Suppressor macrophage treated with lipopolysaccharide for 4 hours (primary cell): ENCODE results near the gene WASL.
"Not testable (repeated sequence)": the region's sequence is repeated elsewhere in the genome, so short reads cannot be mapped to it uniquely, and the experiment has no call there.

Experiments
- DNase-seq: peaks from one replicate; pipeline ENCODE4 v3.0.0-alpha.2; 2020

Gene WASL

DNA sequence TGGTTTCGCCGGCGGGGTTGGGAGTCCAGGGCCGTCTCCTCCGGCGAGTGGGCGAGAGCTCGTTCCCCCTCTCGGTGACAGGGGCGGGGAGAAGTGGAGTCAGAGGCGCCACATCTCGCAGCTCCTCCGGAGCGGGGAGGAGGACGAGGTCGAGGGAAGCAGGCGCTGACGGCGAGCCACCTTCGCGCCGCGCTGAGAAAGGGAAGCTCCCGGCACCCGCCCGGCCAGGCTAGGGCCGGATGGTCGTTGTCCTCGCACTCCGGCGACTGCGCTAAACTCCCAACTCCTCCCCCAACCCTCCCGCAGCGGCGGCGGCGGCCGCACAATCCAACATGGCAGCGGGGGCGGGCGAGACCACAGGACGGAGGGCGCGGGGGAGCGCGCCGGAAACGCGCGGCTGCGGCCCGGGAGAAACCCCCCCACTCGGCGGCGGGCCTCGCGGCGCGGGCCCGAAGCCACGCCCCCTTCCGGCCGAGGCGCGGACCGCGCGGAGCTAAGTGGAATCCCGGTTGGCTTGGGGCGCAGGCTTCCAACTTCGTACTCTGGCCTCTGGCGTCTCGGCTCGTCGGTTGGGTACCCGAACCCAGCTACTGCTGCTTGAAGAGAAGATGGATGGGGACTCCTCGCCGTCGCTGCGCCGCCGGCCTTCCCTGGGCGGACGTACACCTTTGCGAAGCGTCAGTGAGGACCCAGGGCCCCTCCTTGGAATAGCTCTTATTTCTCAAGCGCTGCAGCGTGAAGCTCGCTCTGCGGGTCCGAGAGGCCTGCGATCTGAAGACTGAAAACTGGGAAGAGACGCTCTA is at the start of gene WASL:
Gene WASL, minus strand, starts transcription at position 270 of the 803 bp plus-strand sequence. Its CDS starts 269 bp downstream, at position 1.
- peak; percentile 95 for DNase-seq

DNA sequence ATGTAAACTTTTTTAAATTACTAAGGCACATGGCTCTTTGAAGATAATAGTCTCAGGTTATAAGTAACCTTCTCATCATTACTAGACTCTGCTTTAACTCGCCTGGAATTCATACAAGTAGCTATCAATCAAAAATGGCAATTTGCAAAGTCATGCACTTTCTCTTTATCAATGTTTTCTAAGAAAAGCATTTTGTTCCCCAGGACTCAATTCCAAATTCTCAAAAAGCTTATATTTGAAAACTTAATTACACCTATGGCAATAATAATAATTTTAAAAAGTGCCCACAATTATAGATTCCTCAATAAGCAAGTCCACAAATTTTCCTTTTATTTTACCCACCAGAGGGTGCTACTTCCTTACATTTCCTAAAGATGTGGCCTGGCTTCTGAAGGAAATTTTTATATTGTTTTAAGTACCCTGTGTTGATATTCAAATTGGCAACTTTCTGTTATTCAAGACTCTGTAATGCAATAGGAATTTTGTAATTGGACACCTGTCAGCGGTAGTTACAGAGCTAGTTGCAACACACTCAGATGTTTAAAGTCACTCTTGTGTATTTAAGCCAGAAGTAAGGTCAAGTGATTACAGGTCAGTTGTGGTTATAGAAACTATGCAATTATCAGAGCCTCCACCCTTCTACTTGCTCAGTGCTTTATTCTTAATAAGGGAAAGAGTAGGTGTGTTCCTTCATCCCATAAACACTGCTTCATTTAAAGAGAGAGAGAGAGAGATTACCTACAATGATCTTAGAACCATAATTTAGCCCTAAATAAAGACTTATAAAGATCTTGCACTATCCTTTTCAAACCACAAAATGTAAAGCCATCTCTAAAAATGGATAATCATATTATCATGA is 49.1 kb upstream of the WASL start:
- DNase-seq: peak; percentile 58

DNA sequence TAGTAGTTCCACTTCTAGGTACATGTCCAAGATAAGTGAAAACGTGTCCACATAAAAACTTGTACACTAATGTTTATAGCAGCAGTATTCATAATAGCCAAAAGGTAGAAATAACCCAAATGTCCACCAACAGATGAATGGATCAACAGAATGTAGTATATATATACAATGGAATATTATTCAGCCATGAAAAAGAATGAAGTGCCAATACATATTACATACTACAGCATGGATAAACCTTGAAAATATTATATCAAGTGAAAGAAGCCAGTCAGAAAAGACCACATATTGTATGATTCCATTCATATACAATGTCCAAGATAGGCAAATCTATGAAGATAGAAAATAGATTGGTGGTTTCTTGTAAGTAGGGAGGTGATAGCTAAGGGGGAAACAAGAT is 47.8 kb upstream of the WASL start:
- DNase-seq: no peak

DNA sequence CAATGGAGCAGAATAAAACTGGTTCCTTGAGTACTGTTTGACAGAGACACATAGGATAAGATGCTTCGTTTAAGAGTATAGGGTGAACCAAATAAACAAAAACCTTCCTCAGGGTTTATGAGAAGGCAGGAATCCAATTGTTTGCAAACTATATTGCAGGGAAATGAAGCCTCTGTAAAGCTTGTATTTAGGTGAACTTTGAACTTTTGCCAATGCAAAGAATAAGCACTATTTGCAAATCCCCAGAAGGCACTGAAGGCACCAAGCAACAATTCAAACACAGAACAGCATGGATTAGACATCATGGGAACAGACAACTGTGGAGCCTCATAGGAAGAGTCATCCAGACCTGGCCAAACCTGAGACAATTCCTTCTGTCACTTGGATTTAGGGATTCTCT is 47.1 kb upstream of the WASL start:
- no peak for DNase-seq

DNA sequence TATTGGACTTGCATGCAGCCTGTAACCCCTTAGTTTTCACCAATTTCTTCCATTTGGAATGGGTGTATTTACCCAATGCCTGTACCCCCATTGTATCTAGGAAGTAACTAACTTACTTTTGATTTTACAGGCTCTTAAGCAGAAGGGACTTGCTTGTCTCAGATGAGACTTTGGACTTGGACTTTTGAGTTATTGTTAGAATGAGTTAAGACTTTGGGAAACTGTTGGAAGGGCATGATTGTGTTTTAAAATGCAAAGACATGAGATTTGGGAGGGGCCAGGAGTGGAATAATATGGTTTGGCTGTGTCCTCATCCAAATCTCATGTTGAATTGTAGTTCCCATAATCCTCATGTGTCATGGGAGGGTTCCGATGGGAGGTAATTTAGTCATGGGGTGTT is 46.3 kb upstream of the WASL start:
- DNase-seq: not testable (repeated sequence)

DNA sequence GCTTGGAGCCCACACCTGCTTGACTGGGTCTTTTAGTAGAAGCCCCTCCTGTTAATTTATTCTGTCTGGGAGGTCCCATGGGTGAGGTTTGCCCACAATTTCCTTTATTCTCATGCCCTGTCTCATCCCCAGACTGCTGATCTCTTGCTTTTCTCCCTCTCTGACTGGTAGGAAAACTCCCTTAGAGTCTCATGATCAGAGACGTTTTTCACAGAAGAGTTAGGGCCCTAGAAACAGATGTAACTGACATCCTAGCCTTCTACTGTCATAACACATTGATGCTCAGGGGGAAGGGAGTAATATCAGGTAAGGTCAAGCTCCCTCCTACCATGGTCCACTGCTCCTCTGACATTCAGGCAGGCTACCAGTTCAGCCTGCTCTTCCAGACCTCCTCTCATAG is 43.7 kb upstream of the WASL start:
- no peak for DNase-seq

DNA sequence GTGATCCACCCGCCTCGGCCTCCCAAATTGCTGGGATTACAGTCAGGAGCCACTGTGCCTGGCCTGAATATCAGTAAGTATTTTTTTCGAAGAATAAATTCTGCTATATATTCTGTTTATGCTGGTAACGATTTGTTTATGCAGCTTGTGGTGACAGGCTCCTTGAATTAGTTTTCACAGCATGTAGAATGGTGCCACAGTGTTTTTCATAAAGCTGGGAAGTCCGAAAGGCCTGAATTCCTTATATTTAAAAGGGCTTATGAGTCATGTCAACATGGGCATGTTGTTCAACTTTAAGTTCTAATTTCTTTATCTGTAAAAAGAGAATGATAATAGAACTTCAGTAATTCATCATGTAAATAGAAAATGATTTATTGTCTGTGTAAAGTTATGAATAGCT is 42.2 kb upstream of the WASL start:
- no peak for DNase-seq

DNA sequence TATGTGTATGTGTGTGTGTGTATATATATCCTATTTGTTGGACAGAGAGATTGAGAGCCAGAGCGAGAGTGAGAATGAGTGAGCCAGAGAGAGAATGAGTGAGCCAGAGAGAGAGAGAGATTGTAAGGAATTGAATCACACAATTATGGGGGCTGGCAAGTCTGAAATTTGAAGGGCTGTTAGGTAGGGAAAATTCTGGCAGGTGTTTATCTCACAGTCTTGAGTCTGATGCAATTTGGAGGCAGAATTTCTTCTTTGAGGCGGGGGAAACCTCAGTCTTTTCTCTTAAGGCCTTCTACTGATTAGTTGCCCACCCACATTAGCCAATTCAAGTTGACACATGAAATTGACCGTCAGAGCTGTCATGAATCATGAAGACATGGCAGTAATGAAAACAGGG is 41.0 kb upstream of the WASL start:
- no peak for DNase-seq

DNA sequence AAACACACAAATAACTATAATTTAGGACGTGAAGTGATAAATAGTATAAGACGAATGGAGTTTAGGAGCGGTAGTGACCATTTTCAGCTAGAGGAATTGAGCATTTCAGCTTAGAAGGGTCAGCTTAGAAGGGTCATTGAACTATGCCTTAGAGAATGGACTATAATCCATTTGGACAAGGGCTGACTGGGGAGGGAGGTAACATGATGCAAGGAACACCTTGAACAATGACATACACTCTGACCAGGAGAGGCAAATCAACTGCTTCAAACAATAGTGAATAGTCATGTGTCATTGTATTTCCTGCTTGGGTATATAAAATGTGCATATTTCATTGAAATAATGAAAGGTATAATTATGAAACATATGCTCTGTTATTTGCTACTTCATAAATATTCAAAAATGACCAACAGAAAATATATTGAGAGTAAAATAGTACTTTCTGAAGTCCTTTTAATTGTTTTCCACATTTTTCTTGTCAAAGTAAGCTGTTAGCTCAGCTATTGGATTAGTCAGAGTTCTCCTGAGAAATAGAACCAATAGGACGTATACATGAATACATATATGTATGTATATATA is 40.5 kb upstream of the WASL start:
- no peak for DNase-seq

DNA sequence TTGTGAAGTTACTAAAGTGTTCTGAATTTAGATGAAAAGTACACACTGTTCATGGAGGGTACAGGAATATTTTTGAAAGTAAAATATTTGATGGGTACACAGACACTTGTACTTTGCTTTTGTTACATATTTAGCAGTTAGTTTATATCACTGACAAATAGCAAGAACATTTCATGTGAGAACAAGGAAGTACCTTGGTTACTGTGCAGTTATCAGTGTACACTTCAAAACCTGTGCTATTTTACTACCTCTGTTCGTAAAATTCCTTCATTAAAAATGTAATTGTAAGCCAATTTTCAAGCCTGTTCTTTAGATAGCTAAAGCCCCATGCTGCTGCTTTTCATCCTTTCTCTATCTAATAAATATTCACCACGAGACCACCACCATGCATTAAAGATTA is 39.8 kb upstream of the WASL start:
- DNase-seq: no peak

DNA sequence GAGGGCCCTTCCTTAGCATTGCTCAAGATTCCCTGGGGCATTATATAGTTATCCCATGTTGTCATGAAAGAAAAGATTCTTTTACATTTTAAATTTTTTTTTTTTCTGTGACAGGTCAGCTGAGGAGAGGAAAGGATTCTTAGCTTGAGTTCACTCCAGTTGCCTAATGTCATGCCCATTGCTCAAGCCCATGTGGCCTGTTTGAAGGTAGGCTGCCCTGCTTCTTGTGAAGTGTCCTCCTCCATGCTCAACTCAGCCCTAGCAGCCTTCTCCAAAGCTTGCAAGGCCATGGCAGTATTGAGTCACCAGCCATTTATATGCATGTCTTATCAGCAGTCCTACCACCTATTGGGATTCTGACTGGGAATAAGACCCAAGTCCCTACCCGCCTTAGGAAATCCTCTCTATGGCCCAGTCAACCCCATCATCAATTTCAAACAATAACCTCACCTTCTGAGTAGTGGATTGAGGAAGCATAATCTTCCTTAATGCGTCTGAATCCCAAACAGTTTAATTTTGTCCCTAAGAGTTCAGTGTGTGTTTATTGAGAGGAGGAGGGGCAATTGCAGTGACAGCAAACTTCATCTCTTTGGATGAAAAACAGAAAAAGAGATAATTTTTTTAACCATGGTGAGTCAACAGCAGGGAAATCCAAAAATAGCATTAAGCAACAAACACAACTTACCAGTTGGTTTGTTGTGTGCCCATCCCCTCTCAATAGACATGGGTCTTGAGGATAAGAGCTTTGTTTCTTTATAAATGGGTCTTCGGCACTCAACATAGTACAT is 38.6 kb upstream of the WASL start:
- peak; percentile 41 for DNase-seq

DNA sequence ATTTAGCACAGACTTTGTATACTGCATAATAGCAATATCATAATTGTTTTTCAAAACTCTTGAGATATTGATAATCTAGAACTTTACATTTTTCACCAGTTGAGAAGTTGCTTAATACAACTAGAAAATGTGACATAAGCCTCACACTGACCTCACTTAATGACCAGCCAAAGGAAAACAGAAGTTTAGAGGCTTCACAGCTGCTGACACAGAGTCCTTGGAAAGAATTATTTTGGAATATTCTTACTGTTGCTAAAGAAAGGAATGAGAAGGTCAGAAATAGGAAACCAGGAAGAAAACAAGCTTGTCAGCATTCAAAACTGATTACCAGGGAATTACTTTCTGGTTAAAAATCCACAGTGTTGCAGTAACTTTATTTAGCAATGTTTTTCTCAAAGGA is 35.5 kb upstream of the WASL start:
- DNase-seq: peak; percentile 80

DNA sequence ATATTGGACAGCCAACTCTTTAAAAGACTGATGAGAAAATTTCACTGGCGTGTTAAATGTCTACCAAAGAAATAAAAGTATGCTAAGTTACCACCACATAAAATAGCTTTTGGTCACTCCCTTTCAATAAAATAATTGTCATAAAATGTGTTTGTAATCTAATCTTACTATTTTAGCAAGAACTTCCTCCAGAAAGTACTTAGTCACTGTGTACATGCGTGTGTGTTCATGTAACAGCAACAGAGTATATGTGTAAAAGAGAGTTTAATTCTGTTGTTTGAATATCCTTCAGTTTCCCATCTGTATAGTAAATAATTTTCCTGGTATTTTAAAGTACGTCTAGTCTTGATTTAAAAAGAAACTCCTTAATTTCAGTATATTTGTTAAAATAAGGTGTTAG is 35.0 kb upstream of the WASL start:
- peak; percentile 48 for DNase-seq

DNA sequence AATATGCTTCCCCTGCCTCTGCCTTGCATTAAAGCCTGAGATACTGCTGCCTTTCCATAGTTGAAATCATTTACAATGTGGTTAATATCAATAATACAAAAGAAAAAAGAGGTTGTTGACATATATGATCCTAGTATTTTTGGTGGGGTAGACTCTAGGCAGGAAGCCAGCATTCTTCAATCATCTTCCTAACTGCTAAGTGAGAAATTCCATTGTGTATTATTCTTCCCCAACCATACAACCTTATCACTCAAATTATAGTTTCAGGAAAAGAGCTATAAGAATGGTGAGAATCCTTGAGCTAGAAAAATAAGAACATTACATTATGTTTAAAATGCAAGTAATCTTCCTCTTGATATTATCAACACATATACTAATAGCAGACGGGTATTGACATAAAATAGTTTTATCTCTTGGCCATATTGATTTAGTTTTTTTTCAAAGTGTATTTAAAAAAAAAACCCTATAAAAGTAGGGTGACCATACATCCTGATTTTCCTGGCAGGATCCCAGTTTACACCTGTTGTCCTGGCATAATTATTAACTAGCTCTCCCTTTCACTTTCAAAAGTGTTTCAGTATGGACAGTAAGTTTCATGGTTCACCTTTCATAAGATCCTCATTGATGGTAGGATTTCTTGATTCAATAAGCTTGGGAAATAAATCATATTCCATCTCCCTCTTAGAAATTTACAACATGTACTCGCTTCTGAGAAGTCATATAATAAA is 33.4 kb upstream of the WASL start:
- DNase-seq: no peak

DNA sequence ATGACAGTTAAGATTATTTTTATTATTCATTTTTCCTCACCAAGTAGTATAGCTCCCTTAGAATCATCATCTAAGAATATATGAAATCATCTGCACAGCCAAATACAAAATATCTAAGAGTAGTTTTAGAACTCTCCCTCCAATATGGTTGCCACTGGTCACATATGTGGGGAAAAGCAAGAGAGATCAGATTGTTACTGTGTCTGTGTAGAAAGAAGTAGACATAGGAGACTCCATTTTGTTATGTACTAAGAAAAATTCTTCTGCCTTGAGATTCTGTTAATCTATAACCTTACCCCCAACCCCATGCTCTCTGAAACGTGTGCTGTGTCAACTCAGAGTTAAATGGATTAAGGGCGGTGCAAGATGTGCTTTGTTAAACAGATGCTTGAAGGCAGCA is 31.7 kb upstream of the WASL start:
- not testable (repeated sequence) for DNase-seq

DNA sequence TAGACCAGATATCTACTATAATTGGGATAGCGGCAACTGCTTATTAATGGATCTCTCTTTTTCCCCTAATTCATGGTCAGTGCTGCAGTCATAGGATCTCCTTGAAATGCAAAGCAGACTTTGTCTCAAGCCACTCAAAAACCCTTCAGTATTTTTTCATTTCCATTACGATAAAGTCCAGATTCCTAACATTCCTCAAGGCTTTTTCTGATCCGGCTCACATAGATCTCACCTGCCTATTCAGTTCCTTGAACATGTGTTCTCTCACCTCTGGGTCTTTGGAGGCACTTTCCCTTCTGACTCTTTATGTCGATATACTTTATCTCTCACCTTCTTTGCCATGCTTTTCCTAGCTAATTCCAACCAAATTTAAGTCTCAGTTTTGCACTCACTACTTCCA is 25.7 kb upstream of the WASL start:
- DNase-seq: no peak

DNA sequence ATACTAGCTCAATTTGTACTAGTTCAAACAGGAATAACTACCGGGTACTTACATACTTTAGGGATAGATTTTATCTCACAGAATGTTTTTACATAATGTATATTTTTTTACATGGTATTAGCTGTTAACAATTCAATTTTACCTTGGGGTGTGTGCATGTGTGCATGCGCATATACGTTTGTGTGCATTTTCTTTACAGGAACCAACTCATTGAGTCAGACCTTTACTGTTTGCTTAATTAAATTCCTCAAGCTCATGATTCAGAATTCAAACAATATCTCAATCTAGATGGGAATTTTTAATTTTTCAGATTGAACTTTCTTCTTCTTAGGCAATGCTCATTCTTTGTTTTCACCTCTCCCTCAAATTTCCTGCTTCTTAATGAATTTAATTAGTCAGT is 24.7 kb upstream of the WASL start:
- no peak for DNase-seq

DNA sequence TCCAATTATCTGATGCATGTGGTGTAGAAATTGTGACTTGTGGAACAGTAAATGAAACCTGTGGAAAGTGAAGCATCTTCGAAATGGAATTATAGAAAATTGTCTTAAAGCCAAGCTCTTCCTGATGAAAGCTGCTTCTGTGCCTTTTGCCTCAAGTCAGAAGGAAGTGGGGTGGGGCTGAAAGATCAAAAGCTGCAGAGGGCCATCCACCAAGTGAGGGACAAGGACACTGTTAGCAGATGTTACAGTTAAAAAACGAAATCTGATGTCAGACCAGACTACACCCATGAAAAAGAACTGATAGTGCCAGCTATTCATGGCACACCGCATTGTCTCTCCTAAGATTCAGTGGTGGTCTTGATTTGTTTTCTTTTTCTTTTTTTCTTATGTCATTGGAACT is 23.8 kb upstream of the WASL start:
- DNase-seq: no peak

DNA sequence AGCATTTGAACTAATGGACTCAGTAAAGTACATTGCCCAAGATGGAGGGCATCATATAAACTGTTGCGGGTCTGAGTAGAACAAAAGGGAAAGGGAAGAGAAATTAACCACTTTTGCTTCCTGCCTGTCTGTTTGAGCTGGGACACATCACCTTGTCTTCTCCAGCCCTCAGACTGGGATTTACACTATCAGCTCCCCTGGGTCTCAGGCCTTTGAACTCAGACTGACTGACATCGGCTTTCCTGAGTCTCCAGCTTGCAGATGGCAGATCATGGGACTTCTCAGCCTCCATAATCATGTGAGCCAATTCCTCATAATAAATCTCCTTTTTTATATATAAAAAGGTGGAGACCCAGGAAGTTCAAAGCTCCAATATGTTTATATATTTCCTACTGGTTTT is 23.0 kb upstream of the WASL start:
- no peak for DNase-seq

DNA sequence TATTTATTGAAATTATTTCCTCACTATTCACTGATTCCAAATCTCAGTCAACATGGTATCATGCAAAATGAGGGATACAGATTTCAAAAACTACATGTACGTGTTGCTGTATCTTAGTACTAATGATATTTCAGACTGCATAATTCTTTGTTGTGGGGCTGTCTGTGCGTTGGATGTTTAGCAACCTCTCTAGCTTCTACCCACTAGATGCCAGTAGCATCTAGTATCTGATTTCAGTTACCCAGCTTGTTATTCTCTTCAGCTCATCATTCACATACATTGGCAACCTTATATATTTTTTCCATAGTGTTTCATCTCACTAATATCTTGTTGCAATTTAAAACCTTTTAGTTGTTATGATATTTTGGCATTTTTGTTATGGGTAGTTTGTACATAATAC is 22.5 kb upstream of the WASL start:
- DNase-seq: no peak

DNA sequence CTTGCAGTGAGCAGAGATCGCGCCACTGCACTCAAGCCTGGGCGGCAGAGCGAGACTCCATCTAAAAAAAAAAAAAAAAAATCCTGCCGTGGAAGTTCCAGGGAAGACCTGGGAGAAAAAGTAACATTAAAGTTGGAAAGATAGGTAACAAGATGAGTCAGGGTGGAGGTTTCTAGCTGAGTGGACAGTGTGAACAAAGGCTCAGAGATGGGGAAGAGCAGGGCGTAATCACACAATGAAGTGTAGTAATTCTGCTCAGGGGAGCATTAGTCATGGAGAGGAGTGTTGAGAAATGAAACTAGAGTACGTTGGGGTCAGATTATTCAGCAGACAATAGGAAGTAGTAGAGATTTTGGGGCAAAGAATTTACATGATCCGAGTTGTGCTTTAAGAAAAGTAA is 21.6 kb upstream of the WASL start:
- DNase-seq: peak; percentile 92

DNA sequence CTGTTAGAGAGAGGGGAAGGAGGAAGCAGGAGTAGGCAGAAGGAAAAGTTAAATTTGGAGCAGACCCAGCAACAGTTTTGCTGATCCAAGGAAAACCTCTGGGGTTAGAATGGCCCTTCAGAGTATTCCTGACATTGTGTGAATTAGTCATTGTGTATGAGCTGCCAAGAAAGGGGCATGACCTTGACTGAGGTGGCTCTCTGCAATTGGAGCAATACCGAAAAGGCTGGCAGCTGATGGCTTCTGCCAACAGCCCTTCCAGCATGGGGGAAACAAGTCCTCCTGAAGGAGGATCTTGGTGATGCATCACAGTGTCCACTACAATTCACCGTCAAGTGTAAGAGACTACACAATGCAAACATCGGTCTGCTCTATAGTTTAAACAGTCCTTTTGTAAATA is 20.6 kb upstream of the WASL start:
- peak; percentile 70 for DNase-seq
